Mesodermal cell (in vitro differentiated cells): ENCODE data around the gene GJD3.

Experiments
- H3K27ac ChIP-seq: 2 replicates; pipeline ENCODE4 v1.7.0; 2013; ENCODE audit warnings: mild to moderate bottlenecking, low read depth, low read length, moderate library complexity; ENCODE audit not compliant: severe bottlenecking
- H3K36me3 ChIP-seq: 2 replicates; pipeline ENCODE4 v1.7.1; 2013; ENCODE audit warnings: mild to moderate bottlenecking, low read length, moderate library complexity; ENCODE audit not compliant: control insufficient read depth, insufficient read depth
- H3K4me1 ChIP-seq: one replicate; pipeline ENCODE4 v1.7.1; 2013; ENCODE audit warnings: mild to moderate bottlenecking, low read length; ENCODE audit not compliant: insufficient read depth, control insufficient read depth, poor library complexity, severe bottlenecking
- H3K4me3 ChIP-seq: 2 replicates; pipeline ENCODE4 v1.7.0; 2013; ENCODE audit warnings: low read length, control low read depth, mild to moderate bottlenecking; ENCODE audit not compliant: insufficient read depth, poor library complexity, severe bottlenecking; ENCODE audit errors: extremely low read depth
- H3K9me3 ChIP-seq: 2 replicates; pipeline ENCODE4 v1.7.1; 2013; ENCODE audit warnings: mild to moderate bottlenecking, low read length, moderate library complexity; ENCODE audit not compliant: control insufficient read depth
- WGBS, 2 experiments: methylation state at CpG; one replicate each; pipeline ENCODE4 v1.1.5; 2013; ENCODE audit warnings: missing lambda C conversion rate in 2 of 2; ENCODE audit not compliant: insufficient coverage in 2 of 2; 5-methylcytosine and 5-hydroxymethylcytosine counted together

The GJD3 gene

DNA sequence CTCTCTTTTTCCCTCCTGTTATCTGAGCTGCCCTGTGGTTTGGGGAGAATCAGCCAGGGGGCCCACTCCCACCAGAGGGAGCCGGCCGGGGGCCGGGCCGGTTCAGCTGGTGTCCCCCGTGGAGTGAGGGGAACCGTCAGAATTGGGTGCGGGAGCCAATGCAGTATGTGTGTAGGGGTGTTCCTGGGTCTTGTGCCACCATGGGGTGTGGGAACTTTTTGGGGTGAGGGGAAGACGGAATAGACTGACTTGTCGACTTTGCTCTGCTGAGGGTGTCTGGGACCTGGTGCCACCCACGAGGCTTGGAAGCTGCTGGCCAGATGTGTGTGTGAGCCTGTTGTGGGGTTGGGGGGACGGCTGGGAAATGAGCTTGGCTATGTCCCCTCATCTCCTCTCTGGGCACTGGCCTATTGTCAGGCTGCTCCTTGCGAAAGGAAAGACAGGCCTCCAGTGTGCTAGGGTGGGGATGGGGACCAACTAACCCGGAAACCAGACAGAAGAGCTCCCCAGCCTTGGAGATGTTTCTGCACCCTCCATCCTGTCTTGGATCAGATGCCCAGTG, 45.6 kb downstream of the GJD3 start:
- Histone ChIP-seq H3K36me3 (no peaks in the 10 kb centered on the region), H3K27ac (no peak overlapping the region), H3K9me3 (no peaks in the 10 kb centered on the region), H3K4me1 (peaks cover 65% of the 10 kb centered on the region), H3K4me3 (peak overlapping the region; percentile 91)
- WGBS, 2 experiments = 27 to 31% methylated on average over 5 to 10 of the region's 13 CpGs

DNA sequence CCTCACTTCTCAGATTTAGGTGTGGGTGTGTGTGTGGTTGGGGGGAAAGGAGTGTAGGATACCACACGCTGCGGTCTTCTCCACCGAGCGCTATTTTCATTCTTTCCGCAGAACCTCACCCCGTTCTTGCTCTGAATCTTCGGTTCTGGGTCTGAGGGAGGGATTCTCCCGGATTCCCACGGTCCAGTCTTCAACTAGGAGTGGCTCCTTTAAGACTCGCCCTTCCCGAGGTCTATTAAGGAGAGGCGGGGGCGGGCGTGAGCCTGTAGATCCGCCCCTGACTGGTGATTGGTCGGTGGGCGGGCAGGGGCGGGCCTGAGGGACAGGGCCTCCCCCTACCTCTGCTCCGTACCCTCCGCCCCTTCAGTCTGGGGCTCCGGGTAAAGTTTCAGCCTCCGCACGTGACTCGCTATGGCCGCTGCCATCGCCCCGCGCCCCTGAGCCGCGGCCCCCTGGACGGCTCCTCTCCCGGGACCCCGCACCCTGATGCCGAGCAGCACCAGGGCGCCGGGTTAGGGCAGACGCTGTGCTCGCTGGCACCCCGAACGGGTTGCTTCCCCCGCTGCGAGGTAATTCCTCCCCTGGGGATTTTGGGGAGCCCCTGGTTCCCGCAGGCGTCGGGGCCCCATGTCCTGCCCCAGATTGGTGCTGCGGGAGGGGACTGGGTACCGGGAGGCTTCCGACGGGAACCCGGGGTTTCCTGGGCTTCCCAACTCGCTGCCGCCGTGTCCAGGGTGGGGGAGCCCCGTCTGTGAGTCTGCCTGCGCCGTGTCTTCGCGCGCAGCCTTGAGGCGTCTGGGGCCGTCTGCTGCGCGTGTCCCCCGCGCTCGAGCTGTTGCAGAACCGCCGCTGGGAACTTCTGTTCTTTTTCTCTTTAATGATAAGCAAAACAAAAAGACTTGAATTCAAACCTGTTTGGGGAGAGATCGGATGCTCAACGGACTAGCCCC, 46.4 kb downstream of the GJD3 start:
- H3K4me3 ChIP-seq = peak overlapping the region; percentile 91
- 0% methylated on average over 50 to 53 of the region's 70 CpGs for WGBS, 2 experiments
- H3K27ac ChIP-seq = peak overlapping the region; percentile 92
- no peaks in the 10 kb centered on the region for H3K36me3 ChIP-seq
- H3K4me1 ChIP-seq = peaks cover 63% of the 10 kb centered on the region
- no peaks in the 10 kb centered on the region for H3K9me3 ChIP-seq

DNA sequence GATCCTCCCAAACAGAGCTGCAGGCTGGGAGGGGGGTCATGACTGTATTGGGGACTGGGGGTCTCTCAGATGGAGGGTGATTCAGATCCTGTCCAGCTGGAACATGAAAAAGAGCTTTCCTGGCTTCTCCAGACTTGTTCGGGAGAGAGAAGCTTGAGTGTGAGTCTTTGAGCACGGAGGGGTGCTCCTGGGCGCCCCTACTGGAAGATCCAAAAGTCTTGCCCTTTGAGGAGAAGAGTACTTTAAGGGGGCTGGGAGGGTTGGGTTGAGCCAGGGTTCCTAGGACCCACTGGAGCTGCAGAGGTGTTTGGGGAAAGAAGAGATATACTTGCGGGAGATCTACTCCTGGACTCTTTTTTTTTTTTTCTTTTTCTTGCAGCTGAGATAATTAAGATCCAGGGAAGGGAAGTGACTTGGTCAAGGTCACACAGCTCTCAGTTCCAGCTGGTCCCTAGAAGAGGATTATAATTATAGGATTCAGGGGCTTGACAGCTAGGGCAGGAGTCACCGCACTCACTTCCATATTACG, 47.1 kb downstream of the GJD3 start:
- Histone ChIP-seq H3K4me1 (peaks cover 58% of the 10 kb centered on the region), H3K9me3 (no peaks in the 10 kb centered on the region), H3K4me3 (peak overlapping the region; percentile 91), H3K36me3 (no peaks in the 10 kb centered on the region), H3K27ac (peak overlapping the region; percentile 92)
- WGBS, 2 experiments = 6% methylated on average over 3 of the region's 6 CpGs

DNA sequence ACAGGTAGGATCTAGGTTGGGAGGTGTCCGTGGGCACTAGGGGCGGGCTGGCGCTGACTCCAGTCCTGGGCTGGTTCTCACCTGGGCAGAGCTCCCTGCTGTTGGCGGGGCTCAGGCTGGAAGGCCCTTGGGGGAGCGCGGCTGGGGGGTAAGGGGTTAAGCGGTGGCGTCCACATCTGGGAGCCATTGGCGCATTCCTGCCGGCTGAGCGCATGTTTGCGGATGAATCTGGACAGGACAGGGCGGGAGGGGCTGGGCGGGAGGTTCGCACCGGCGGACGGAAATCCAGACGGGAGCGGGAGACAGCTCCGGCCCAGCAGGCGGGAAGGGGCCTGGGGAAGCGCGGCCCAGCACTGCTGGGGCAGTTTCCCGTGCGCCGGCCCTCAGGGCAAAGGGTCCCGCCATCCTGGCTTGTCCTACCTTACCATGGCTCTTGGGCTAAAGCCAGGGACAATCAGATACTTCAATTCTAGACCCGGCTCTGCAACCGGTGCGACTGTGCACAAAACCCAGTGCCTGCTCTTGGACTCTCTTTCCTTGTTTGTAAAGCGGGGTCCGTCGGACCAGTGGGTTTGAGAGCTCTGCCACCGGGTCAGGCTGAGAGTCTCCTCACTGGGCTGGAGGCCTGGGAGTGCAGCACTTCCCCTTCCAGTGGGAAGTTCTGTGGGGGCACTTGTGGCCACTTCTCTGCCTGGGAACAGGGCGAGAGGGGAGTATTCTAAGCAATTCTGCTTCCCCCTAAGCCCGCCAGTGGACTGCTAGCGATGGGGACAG, 47.8 kb downstream of the GJD3 start:
- Histone ChIP-seq H3K4me1 (peaks cover 58% of the 10 kb centered on the region), H3K9me3 (no peaks in the 10 kb centered on the region), H3K27ac (peak overlapping the region; percentile 92), H3K36me3 (no peaks in the 10 kb centered on the region), H3K4me3 (peak overlapping the region; percentile 91)
- 7 to 10% methylated on average over 33 to 36 of the region's 38 CpGs for WGBS, 2 experiments

DNA sequence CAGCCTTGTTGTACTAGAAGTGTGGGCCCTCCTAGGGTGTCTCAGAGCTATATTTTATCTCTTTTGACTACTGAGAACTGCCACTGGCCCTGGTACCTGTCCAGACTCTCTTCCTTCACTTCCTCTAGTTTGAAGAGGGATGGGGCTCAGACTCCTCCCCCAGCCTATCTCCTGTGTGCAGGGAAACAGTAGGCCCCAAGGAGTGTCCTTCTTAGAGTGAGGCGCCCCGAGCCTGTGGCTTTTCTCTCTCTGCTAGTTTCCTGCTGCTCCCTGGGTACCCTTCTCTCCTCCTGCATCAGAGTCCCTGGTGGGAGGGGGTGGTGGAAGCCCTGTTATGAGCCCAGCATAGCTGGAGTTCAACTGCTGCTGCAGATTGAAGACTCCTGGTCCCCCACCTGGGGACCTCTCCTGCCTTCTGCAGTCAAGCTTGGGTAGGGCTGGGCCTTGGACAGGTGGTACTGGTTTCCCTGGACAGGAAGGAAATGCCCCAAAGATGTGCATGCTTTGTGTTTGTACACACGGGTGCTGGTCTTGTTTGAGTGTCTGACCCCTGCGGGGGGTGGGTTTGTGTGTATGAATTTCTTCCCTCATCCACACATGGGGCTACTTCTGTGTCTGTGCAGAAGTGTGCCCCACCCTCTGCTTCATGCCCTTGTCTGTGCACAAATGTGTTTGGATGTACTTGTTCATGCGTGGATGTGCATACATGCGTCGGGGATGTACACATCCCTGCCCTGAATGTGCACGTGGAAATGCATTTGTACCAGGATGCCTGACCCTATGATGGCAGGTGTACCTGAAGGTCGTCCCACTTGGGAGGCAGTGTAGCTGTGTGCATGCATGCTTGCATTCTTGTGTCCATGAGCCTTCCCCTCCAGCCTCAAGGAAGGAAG, 48.6 kb downstream of the GJD3 start:
- 67 to 70% methylated on average over 5 of the region's 9 CpGs for WGBS, 2 experiments
- peak overlapping the region; percentile 65 for H3K27ac ChIP-seq
- no peaks in the 10 kb centered on the region for H3K9me3 ChIP-seq
- H3K4me3 ChIP-seq = no peak overlapping the region
- H3K4me1 ChIP-seq = peaks cover 51% of the 10 kb centered on the region
- no peaks in the 10 kb centered on the region for H3K36me3 ChIP-seq

DNA sequence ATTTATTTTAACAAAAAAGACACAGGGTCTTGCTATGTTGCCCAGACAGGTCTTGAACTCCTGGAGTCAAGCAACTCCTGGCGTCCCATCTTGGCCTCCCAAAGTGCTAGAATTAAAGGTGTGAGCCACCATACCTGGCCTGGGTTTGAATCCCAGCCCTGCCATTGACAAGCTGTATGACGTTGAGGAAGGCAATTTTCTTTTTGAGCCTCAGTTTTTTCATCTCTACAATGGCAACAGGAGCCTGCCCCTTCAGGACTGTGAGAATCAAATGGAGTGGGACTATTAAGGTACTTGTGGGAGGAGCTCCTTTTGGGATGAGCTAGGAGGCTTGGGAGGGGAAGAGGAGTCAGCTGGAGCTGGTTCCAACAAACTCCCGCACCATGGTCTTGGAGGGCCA, 49.3 kb downstream of the GJD3 start:
- Histone ChIP-seq H3K9me3 (no peaks in the 10 kb centered on the region), H3K27ac (no peak overlapping the region), H3K4me1 (peaks cover 48% of the 10 kb centered on the region), H3K36me3 (no peaks in the 10 kb centered on the region), H3K4me3 (no peak overlapping the region)
- WGBS, 2 experiments = 93 to 97% methylated on average over 3 of the region's 3 CpGs

DNA sequence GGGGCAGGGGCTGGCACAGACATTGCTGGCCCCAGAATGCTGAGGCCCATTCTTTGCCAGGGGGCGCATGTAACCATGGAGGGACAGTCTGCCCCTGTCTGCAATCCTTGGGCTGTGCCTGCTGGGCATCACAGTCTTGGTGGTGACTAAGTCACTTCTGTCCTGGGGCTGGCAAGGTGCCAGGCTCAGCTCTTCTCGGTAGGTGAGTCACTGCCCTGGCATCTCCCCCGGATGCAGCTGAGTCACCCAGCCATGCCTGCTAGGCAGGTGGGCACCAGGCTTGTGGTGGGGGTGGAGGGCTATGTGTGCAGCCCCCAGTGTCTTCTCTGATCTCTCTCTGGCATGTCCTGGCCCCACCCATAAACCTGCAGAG, 50.0 kb downstream of the GJD3 start:
- Histone ChIP-seq H3K4me1 (peaks cover 47% of the 10 kb centered on the region), H3K4me3 (no peak overlapping the region), H3K36me3 (no peaks in the 10 kb centered on the region), H3K9me3 (no peaks in the 10 kb centered on the region), H3K27ac (no peak overlapping the region)
- 67 to 89% methylated on average over 2 to 3 of the region's 3 CpGs for WGBS, 2 experiments

DNA sequence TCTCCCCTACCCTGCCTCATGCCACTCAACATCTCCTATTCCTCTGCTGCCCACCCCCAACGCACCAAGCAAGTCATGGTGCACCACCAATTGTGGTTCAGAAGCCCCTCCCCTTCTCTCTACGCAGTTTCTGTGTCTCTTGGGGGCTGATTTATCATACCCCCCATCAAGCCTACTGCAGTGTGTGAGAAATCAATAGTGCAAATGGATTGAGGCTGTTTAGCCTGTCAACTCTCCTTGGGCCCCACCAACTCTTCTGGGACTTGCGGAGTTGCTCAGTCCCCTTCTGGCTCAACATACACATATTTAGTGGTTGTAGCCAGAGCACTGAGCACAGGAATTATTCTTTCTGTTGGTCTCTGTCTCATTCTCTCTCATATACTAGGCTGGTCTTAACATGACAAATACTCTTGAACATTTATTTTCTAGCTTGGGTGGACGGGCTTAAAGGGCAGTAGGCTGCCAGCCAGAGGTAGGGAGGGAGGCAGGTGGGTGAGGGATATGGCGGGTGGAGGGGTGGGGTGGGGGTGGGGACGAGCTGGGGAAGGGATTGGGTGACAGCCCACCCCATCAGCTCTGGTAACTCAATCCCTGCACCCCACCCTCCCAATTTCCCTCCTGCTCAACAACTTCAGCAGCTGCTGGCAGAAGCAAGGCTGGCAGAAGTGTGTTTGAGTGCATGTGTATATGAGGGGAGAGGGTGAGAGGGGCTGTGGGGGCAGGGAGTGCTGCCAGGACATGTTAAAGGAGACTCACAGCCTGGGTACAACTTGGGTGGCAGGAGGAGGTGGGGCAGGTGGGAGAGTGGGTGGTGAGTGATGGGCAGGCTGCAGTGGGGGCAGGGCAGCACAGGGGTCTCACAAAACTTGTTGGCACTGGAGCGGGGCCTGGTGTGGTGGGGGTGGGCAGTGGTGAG, 50.6 kb downstream of the GJD3 start:
- Histone ChIP-seq H3K9me3 (no peaks in the 10 kb centered on the region), H3K4me1 (peaks cover 45% of the 10 kb centered on the region), H3K27ac (no peak overlapping the region), H3K4me3 (no peak overlapping the region), H3K36me3 (no peaks in the 10 kb centered on the region)
- WGBS, 2 experiments = 100% methylated on average over 1 to 2 of the region's 7 CpGs
